GM12878 (cell line): ENCODE results near the gene KIF5C. TPM values are rescaled to one million over a fixed set of nuclear protein-coding genes. Genes with fewer than 3 reads are reported as not detected.

Experiments used
- IRF5 ChIP-seq: fragments of 450-650 bp; IDR thresholded peaks from 2 replicates; pipeline ENCODE4 v1.6.1; 2017; ENCODE audit warnings: borderline replicate concordance
- MEF2B ChIP-seq: fragments of 450-650 bp; IDR thresholded peaks from 2 replicates; pipeline ENCODE4 v1.6.1; 2018; ENCODE audit warnings: mild to moderate bottlenecking, moderate library complexity; ENCODE audit not compliant: partially characterized antibody, poor library complexity, severe bottlenecking
- RBBP5 ChIP-seq: fragments of 200-600 bp; sonication (generic); conservative IDR thresholded peaks from 2 replicates; pipeline ENCODE4 v1.6.1; 2016
- SKIL ChIP-seq: fragments of 450-650 bp; IDR thresholded peaks from 2 replicates; pipeline ENCODE4 v1.6.1; 2017; ENCODE audit warnings: mild to moderate bottlenecking, low read depth, inconsistent platforms; ENCODE audit not compliant: poor library complexity, severe bottlenecking
- polyA plus RNA-seq, 11 experiments: library from polyadenylated mRNA; depleted of rRNA in 4 of 11; unstranded in 6 of 11; stranded (reverse) in 5 of 11; fragments of >200 nt; fragmentation: Nextera tagmentation in 4 of 11; fragmentation: Illumina TruSeq in 1 of 11; extraction: Ambion mirVana in 4 of 11; extraction: Trizol in 1 of 11; gene quantifications; 1 replicate in 1 of 11; 2 replicates in 10 of 11; pipeline versions ENCODE4 v1.2.1 to v1.2.3, GENCODE V29; 2011 to 2016; ENCODE audit warnings: inconsistent platforms in 2 of 11, missing spikeins in 2 of 11, low read depth in 1 of 11
- total RNA-seq, 4 experiments: library from RNA; depleted of rRNA in 3 of 4; stranded (reverse); fragments of >200 nt in 3 of 4; fragmentation: Illumina TruSeq in 1 of 4; extraction: Trizol in 1 of 4; gene quantifications; 2 replicates each; pipeline versions ENCODE4 v1.2.1 to v1.2.3, GENCODE V29; 2013 to 2021
- TF ChIP-seq, protein P1 (sequence below): fragments of 450-650 bp; IDR thresholded peaks from 2 replicates; pipeline ENCODE4 v1.6.1; 2017; ENCODE audit warnings: mild to moderate bottlenecking, moderate library complexity

Gene KIF5C
- total and polyA plus RNA-seq, 10 of the 15 experiments (the other 5 are each of a cell fraction or from before 2014, with no cell fraction given), result 0.08 to 0.49 (median 0.24) TPM

GRCh38 chr2:149005471-149006077 lies 130.5 kb downstream of the KIF5C start (continued):
- no peak for TF ChIP-seq MEF2B
- TF ChIP-seq IRF5, result no peak
- TF ChIP-seq RBBP5, result no peak
- TF ChIP-seq SKIL, result no peak
- TF ChIP-seq, protein P1, sequence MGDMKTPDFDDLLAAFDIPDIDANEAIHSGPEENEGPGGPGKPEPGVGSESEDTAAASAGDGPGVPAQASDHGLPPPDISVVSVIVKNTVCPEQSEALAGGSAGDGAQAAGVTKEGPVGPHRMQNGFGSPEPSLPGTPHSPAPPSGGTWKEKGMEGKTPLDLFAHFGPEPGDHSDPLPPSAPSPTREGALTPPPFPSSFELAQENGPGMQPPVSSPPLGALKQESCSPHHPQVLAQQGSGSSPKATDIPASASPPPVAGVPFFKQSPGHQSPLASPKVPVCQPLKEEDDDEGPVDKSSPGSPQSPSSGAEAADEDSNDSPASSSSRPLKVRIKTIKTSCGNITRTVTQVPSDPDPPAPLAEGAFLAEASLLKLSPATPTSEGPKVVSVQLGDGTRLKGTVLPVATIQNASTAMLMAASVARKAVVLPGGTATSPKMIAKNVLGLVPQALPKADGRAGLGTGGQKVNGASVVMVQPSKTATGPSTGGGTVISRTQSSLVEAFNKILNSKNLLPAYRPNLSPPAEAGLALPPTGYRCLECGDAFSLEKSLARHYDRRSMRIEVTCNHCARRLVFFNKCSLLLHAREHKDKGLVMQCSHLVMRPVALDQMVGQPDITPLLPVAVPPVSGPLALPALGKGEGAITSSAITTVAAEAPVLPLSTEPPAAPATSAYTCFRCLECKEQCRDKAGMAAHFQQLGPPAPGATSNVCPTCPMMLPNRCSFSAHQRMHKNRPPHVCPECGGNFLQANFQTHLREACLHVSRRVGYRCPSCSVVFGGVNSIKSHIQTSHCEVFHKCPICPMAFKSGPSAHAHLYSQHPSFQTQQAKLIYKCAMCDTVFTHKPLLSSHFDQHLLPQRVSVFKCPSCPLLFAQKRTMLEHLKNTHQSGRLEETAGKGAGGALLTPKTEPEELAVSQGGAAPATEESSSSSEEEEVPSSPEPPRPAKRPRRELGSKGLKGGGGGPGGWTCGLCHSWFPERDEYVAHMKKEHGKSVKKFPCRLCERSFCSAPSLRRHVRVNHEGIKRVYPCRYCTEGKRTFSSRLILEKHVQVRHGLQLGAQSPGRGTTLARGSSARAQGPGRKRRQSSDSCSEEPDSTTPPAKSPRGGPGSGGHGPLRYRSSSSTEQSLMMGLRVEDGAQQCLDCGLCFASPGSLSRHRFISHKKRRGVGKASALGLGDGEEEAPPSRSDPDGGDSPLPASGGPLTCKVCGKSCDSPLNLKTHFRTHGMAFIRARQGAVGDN, result no peak
